GM21367 (cell line): ENCODE results near the gene CACNA1B.

ENCODE experiments used
- ATAC-seq: cut with Tn5 transposase; IDR thresholded peaks from one replicate; pipeline ENCODE4 v1.9.1; 2021; ENCODE audit not compliant: unreplicated experiment

The CACNA1B gene

GRCh38 chr9:138050472-138051330 is 173.1 kb downstream of the CACNA1B start:
- ATAC-seq = no peak

- no peak for ATAC-seq
Observed at GRCh38 chr9:138051586-138052321, 174.2 kb downstream of the CACNA1B start.

GRCh38 chr9:138052322-138052615 is 174.7 kb downstream of the CACNA1B start:
- no peak for ATAC-seq

- ATAC-seq = no peak
Observed at GRCh38 chr9:138052635-138053320, 175.2 kb downstream of the CACNA1B start.

- no peak for ATAC-seq
Observed at GRCh38 chr9:138053321-138053868, 175.8 kb downstream of the CACNA1B start.

GRCh38 chr9:138053996-138054752 is 176.6 kb downstream of the CACNA1B start:
- ATAC-seq = no peak

GRCh38 chr9:138057726-138058125 is 180.1 kb downstream of the CACNA1B start:
- no peak for ATAC-seq

- no peak for ATAC-seq
Observed at GRCh38 chr9:138058181-138058580, 180.6 kb downstream of the CACNA1B start.

GRCh38 chr9:138059196-138059595 is 181.6 kb downstream of the CACNA1B start:
- no peak for ATAC-seq

GRCh38 chr9:138060365-138060764 is 182.8 kb downstream of the CACNA1B start:
- ATAC-seq = no peak

GRCh38 chr9:138060881-138061280 is 183.3 kb downstream of the CACNA1B start:
- no peak for ATAC-seq

GRCh38 chr9:138061631-138062030 is 184.0 kb downstream of the CACNA1B start:
- no peak for ATAC-seq

GRCh38 chr9:138062196-138062595 is 184.6 kb downstream of the CACNA1B start:
- no peak for ATAC-seq

GRCh38 chr9:138063033-138063432 is 185.5 kb downstream of the CACNA1B start:
- ATAC-seq = no peak

- ATAC-seq = no peak
Observed at GRCh38 chr9:138063785-138064184, 186.2 kb downstream of the CACNA1B start.

- no peak for ATAC-seq
Observed at GRCh38 chr9:138064547-138064946, 187.0 kb downstream of the CACNA1B start.

- no peak for ATAC-seq
Observed at GRCh38 chr9:138065287-138065686, 187.7 kb downstream of the CACNA1B start.

GRCh38 chr9:138066049-138066448 is 188.5 kb downstream of the CACNA1B start:
- no peak for ATAC-seq

GRCh38 chr9:138067613-138068367 is 190.2 kb downstream of the CACNA1B start:
- no peak for ATAC-seq

- ATAC-seq = no peak
Observed at GRCh38 chr9:138068601-138069035, 191.0 kb downstream of the CACNA1B start.
